ENCODE data around the gene PTPN23.

- TF ChIP-seq CTCF (IDR thresholded peaks at IDR 0.05), result no peak
- no peak for TF ChIP-seq POLR2AphosphoS5 (IDR thresholded peaks at IDR 0.05)
- no peak for TF ChIP-seq EP300 (IDR thresholded peaks at IDR 0.05; ENCODE audit: low read depth)
- TF ChIP-seq POLR2A (IDR thresholded peaks at IDR 0.05), result no peak
These were observed 39.2 kb downstream of the PTPN23 start for GRCh38 chr3:47420044-47420430.
